Ishikawa (cell line): ENCODE data around the gene FMNL2.

Source experiments
- EP300 ChIP-seq: IDR thresholded peaks from 2 replicates; pipeline ENCODE4 v1.6.1; 2012; ENCODE audit warnings: borderline replicate concordance
- RAD21 ChIP-seq: IDR thresholded peaks from 2 replicates; pipeline ENCODE4 v1.6.1; 2012; ENCODE audit warnings: low read depth
- USF1 ChIP-seq: IDR thresholded peaks from 2 replicates; pipeline ENCODE4 v1.6.1; 2012

- no peak for TF ChIP-seq EP300
- no peak for TF ChIP-seq RAD21
- TF ChIP-seq USF1: no peak
Observed at GRCh38 chr2:152413228-152414030, 78.5 kb downstream of the FMNL2 start.
